Left forelimb (tissue), 1 donor: ENCODE measurements around the gene THAP4.

ENCODE experiments used
- DNase-seq: peaks from one replicate; pipeline ENCODE4 v3.0.0-alpha.2; 2018; ENCODE audit warnings: low spot score

The THAP4 gene

DNA sequence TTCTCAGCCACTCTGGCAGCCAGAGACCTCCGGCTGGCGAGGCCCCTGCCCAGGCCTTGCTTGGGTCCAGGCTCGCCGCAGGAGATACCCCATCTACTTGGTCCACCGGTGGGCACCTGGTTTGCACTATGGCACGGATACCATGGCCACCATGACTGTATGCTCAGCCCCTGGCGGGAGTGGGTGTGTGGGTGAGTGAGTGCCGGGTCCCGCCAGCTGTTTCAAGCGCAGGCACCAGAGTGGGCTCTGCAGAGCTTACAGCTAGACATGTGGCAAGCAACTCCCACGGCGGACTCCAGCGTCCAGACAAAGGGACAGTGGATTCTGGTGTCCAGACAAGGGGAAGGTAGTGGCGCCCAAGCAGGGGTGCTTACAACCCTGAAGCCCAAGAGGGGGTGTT is 2.0 kb upstream of the THAP4 start:
- no peak for DNase-seq

DNA sequence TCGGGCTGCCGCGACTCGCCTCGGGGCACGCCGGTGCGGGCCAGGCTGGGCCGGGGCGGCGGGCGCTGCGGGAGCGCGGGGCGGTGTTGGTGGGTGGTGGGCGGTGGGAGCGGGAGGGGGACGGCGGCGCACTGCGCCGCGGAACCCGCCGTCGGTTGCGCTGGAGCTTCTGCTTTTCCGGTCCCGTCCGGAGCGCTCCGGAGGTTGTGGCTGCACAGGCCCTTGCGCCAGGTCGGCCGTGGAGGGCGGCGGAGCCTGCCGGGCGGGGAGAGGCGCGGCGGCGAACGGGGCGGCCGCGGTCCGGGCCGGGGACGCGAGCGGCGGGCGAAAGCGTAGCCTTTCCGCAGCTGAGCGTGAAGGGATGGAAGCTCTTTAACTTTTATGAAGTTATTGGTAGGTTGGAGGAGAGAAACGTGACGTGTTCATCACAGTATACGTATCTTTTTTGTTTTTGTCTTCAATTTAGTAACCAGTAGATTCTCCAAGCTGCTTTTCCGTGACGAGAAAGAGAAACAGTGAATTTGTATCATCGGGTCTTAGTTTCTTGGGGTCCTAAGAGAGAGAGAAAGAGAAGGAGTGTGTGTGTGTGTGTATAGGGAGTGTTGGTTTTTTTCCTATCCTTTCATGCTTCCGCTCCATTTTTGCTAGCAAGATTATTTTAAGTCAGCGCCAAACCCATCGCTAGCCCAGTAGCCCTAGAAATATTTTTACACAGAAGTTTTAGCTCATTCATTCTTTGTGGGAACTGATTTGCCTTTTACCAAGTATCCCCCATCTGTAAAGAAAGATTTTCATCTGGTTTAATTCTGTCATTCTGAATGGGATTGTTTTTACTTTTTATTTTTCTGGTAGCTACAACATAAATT is 1.1 kb upstream of the THAP4 start:
- no peak for DNase-seq

DNA sequence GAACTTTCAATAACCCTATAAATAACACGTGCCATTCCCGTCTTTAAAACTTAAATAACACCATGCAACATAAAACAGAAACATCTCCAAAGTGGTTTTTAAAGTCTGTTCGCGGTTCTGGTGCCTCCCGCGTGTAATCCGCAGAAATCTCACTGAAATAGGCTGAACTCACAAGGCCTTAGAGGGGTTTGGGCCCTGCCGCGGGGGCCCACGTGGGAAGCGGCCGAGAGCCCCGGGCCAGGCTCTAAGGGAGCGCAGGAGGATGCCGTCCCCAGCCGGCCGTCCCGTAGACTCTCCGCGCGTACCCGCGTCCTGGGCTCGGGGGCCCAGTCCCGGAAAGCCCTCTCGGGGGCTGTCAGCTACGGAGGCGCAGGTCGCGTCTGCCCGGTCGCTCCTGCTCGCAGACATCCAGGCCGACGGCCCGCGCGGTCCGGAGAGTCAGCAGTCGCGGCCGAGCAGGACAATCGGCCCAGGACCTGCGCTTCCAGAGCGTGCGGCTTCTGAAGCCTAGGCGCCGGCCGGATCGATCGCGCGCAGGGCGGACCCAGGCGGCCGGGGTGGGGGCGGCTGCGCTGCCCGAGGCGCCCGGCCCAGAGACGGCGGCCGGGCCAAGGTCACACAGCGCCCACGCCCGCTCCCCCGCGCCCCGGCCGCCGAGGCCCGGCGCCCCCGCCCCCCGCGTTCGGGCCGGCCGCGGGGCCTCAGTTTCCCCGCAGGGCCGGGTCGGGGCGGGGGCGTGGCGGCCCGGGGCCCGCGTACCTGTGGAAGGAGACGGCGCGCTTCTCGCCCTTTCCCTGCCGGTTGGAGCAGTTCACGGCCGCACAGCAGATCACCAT is 558 bp downstream of the THAP4 start:
- DNase-seq, result no peak

GRCh38 chr2:241635756-241636155 is 1.2 kb downstream of the THAP4 start:
- DNase-seq, result no peak

- no peak for DNase-seq
Observed at GRCh38 chr2:241633561-241633960, 3.4 kb downstream of the THAP4 start.

DNA sequence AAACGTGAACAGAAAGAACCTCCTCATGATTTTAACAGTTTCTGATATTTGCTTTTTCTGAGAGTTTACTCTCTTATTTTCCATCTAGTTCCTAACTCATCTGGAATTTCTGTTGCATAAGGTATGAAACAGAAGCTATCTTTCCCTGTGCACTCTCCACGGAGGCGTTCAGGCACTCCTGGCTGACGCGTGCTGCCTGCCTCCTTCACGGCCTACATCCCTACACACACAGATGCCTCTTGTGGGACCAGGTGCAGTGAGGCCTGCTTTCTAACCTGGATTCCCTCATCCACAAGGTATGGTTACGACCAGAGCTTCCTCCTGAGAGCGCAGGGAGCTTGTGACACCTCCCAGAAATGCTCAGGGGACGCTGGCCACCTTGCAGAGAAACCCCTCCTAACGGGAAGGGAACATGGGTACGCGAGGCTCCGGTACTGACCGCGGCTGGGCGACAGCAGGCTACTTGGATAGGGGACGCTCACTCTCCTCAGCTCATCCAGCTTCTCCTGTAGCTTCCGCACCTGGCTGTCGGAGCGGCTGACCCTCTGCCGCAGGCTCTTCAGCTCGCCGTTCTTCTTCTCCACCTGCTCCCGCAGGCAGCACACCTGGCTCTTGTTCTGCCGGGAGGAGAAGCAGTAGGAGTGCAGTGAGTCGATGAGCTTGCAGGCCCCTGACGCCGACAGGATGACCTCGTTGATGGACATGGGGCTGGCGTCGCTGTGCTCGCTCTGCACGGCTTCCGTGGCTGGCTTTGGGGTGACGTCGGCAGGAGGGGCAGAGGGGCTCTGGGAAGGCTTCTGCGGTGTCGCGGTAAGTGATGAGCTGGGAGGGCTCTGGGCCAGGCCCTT is 4.3 kb downstream of the THAP4 start:
- no peak for DNase-seq

- no peak for DNase-seq
Observed at GRCh38 chr2:241629762-241630435, 7.1 kb downstream of the THAP4 start.

- DNase-seq, result no peak
Observed at GRCh38 chr2:241627675-241628074, 9.3 kb downstream of the THAP4 start.

DNA sequence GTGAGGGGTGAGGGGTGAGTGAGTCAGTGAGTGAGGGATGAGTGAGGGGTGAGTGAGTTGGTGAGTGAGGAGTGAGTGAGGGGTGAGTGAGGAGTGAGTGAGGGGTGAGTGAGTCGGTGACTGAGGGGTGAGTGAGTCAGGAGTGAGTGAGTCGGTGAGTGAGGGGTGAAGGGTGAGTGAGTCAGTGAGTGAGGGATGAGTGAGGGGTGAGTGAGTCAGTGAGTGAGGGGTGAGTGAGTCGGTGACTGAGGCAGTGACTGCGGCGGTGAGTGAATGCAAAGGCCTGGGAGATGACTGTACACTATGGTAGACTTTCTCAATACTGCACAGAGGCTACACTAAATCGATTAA is 16.6 kb downstream of the THAP4 start:
- no peak for DNase-seq

- no peak for DNase-seq
Observed at GRCh38 chr2:241619597-241620418, 17.1 kb downstream of the THAP4 start.

DNA sequence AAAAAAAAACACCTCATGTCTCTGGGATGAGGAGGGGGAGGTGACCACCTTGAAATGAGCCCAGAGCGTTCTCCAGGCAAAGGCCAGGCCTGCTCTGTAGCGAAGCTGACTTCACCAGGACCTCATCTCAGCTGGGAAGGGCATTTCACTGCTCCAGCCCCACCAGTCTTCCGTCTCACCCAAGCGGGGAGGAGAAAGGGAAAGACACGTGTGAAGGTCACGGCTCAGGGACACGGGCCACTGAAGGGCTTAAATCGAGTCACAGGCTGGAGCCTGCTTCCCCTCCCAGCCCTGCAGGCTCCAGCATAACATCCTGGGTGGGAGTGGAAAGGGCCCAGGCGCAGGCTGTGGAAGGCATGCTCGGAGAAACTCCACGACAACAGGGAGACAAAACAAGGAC is 18.1 kb downstream of the THAP4 start:
- DNase-seq, result no peak

DNA sequence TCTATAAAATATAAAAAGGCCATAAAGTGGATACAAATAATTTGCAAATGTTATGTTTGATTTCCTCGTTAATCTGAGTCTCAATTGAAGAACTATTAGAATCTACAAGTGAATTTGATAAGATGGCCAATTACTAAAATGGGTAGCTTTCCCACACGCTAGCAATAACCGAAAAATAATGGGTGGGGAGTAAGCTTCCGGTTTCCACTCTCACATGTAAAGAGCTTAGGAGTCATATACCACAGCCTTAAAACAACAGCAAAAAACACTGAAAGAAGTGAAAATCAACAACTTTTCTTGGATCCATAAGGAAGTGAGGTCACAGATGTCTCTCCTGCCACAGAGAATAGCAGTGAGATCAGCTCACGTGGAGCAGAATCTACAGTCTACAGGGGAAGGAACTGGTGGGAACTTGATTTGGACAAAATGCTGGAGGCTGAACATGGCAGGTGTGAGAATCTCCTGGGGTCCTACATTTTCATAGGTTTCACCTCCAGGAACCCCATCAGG is 18.6 kb downstream of the THAP4 start:
- DNase-seq, result no peak

GRCh38 chr2:241617431-241618154 is 19.4 kb downstream of the THAP4 start:
- no peak for DNase-seq

GRCh38 chr2:241616168-241617125 is 20.5 kb downstream of the THAP4 start:
- no peak for DNase-seq

DNA sequence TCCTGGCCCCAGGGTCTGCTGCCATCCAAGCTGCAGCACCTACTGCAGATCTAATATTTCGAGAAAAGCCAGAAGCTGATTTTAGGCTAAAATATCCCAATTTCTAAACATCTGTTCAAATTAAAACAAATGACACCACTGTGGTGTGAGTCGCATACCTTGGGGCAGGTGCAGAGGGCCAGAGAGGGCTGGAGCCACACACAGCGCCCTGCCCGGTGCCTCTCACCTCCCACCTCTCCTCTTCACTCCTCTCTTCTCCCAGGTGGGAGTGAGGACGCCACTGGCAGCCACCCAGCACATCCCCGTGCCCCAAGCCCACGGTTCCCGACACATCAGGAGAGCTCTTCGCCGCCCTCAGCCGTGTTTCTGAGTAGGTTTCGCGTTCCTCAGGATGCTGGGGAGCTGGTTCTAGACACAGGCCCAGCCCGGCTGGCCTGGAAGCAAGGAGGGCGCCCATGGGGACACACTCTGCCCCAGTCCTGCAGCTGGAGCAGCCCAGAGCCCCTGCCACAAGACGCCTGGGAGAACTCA is 21.4 kb downstream of the THAP4 start:
- DNase-seq, result no peak

GRCh38 chr2:241615041-241615440 is 21.9 kb downstream of the THAP4 start:
- no peak for DNase-seq

DNA sequence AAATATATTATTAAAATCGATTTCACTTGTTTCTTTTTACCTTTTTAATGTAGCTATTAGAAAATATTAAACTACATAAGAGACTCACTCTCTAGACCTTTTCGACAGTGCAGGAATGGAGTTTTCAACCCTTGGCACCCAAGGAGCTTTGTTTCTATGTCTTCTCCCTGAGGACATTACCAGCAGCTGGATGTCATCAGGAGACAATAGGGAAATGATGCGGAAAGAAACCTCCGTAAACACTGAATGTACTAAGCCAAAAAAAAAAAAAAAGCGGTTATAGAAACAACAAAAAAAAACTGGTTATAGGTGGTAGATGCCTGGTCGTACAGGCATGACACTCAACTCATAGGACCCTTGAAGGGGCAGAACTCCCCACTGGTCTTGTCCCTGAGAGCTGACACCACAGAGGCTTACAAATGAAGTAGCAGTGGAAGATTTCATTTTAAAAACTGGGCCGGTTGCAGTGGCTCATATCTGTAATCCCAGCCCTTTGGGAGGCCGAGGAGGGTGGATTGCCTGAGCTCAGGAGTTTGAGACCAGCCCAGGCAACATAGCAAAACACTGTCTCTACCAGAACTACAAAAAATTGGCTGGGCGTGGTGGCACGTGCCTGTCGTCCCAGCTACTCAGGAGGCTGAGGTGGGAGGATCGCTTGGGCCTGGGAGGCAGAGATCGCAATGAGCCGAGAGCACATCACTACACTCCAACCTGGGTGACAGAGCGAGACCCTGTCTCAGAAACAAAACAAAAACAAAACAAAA is 23.8 kb downstream of the THAP4 start:
- no peak for DNase-seq
